Measurements from ENCODE around the gene RASA1.

- TF ChIP-seq SRSF9 (IDR thresholded peaks at IDR 0.05; ENCODE audit: borderline replicate concordance, low read depth, low read length), result no peak
- TF ChIP-seq CTCF (IDR thresholded peaks at IDR 0.05 in 2 of 3, conservative IDR thresholded peaks at IDR 0.05 in 1 of 3; ENCODE audit: insufficient read depth in 2 of 3, low read depth in 1 of 3, low read length in 3 of 3), result no peak
- no peak for TF ChIP-seq POLR2B (IDR thresholded peaks at IDR 0.05; ENCODE audit: low read depth, partially characterized antibody)
- TF ChIP-seq ETV6 (IDR thresholded peaks at IDR 0.05; ENCODE audit: borderline replicate concordance in 1 of 2, low read depth in 2 of 2, low read length in 1 of 2), result no peak
- no peak for TF ChIP-seq ETV6 (CRISPR knock-in tag; IDR thresholded peaks at IDR 0.05; ENCODE audit: borderline replicate concordance)
- TF ChIP-seq EP300 (IDR thresholded peaks at IDR 0.05; ENCODE audit: low read length), result no peak
- TF ChIP-seq CREM (IDR thresholded peaks at IDR 0.05; ENCODE audit: low read depth), result no peak
- TF ChIP-seq ZKSCAN8 (CRISPR knock-in tag; IDR thresholded peaks at IDR 0.05), result no peak
- TF ChIP-seq MAX (CRISPR knock-in tag; IDR thresholded peaks at IDR 0.05), result no peak
- no peak for TF ChIP-seq HES1 (IDR thresholded peaks at IDR 0.05; ENCODE audit: low read depth)
- TF ChIP-seq CC2D1A (IDR thresholded peaks at IDR 0.05), result no peak
- TF ChIP-seq SIN3A (IDR thresholded peaks at IDR 0.05; ENCODE audit: borderline replicate concordance in 2 of 2, control insufficient read depth in 1 of 2, low read depth in 2 of 2, low read length in 2 of 2), result no peak
- TF ChIP-seq POLR2AphosphoS5 (IDR thresholded peaks at IDR 0.05; ENCODE audit: control insufficient read depth, insufficient read depth, low read depth, low read length), result no peak
- no peak for TF ChIP-seq CBFB (CRISPR knock-in tag; IDR thresholded peaks at IDR 0.05)
- TF ChIP-seq STAT6 (CRISPR knock-in tag; IDR thresholded peaks at IDR 0.05), result no peak
Observed at GRCh38 chr5:87410931-87411330, 143.2 kb downstream of the RASA1 start.

Data from K562 (cell line).